ENCODE data around the gene PHF20.
"Not testable (repeated sequence)": the region's sequence is repeated elsewhere in the genome, so short reads cannot be mapped to it uniquely, and the experiment has no call there.

PHF20 gene

DNA sequence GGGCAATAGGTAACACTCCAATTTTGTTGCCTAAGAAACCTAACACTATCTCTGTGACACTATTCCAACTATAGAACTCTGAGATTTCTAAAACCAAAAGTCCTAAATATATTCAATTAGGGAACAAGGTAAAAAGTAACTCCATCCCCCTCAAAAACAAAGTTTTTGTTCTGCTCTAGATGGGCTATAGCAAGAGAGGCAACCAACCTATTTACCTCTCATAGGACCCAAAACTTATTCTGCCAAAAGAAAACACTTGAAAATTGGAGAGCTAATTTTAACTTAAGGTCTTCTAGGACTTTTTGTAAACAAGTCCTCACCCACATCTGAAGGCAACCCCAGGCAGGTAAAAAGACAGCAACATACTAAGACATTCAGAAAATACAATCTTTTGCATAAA is 37.4 kb upstream of the PHF20 start:
- ATAC-seq (replicated peaks) (no peak), DNase-seq (no peak)
- Mint-ChIP-seq H3K27me3 (no peaks in the 10 kb centered on the region), H3K27ac (peak overlapping the region; percentile 57), H3K4me3 (peak overlapping the region; percentile 36 to 64), H3K36me3 (peaks cover 36 to 48% of the 10 kb centered on the region in 2 donors), H3K9me3 (no peaks in the 10 kb centered on the region), H3K4me1 (peaks cover 14 to 55% of the 10 kb centered on the region in 2 donors)

DNA sequence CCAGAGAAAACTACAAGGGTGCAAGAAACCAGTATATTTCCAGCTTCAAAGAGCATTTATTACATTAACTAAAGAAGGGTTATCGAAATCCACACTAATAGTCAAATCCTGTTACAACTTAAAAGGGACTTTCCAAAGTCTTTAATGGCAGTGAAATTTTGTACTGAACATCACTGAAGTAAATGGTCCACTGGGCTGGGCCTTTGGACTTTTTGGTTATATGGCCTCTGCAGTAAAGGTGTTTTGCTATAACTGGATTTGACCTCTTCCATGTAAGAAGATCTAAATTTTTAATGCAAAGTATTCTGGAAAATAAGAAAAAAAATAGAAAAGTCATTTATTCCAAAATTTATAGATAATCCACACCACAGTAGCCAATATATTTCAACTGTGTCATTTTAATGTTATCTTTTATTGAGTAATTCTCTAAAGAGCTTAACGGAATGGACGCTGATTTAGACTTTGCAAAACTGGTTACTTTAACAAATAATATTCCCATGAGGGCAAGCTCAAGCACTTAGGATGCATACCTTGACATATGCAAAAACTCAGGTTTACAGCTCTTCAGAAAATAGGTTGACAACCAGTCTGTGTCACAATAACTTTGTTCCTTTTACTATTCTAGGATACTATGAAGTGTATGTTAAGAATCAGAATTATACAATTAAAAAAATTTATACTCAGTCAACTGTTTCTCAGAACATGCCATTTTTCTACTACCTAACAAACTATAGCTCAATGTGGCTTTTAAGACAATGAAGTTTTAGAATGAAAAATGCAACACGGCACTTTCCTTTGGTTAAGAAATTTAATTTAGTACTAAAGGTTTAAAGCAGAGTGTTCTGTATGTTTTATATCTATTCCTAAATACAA is 36.8 kb upstream of the PHF20 start:
- H3K36me3 Mint-ChIP-seq, result peaks cover 36 to 50% of the 10 kb centered on the region in 2 donors
- peaks cover 15 to 59% of the 10 kb centered on the region in 2 donors for H3K4me1 Mint-ChIP-seq
- H3K27ac Mint-ChIP-seq, result no peak overlapping the region
- DNase-seq (no peak), ATAC-seq (replicated peaks) (no peak)
- H3K9me3 Mint-ChIP-seq, result no peaks in the 10 kb centered on the region
- H3K4me3 Mint-ChIP-seq, result peak overlapping the region; percentile 36 to 64
- no peaks in the 10 kb centered on the region for H3K27me3 Mint-ChIP-seq

DNA sequence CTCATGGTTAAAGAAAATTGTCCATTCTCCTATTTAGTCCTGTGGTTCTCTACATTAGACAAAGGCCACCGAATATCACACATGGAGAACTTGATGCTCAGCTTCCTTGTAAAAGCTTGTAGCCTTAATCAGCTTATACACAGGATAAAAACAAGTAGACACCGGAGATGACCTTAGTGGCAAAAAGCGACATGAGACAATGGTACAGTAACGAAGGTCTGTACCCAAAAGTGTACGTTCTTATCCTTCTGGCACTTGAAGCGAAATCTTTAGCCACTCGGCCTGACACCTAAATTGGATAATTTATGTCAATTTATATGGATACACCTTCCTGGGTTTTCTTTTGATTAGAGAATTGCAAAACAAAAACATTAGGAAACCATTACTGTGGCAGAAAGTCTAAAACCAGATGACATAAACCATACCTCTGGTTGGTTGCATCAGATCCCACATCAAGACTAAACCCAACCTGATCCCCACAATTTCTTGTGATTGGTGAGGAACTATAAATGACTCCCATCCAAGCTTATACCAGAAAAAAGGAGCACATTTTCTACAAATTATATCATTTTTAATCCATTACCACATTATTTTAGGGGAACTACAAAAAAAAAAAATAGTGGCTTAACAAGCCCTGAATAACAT is 35.9 kb upstream of the PHF20 start:
- Mint-ChIP-seq H3K4me1 (peaks cover 14 to 64% of the 10 kb centered on the region in 2 donors), H3K36me3 (peaks cover 41 to 54% of the 10 kb centered on the region in 2 donors), H3K9me3 (no peaks in the 10 kb centered on the region), H3K4me3 (peak overlapping the region; percentile 16 to 21), H3K27me3 (no peaks in the 10 kb centered on the region), H3K27ac (peak overlapping the region; percentile 65)
- ATAC-seq (replicated peaks) (no peak), DNase-seq (no peak)

DNA sequence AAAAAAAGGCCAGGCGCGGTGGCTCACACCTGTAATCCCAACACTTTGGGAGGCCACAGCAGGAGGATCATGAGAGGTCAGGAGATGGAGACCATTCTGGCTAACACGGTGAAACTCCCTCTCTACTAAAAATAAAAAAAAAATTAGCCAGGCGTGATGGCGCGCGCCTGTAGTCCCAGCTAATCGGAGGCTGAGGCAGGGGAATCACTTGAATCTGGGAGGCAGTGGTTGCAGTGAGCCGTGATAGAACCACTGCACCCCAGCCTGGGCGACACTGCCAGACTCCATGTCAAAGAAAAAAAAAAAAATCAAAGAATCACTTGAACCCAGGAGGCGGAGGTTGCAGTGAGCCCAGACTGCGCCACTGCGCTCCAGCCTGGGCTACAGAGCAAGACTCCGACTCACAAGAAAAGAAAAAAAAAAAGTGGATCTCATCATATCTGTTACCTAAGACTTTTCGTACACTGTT is 33.9 kb upstream of the PHF20 start:
- Mint-ChIP-seq H3K4me3 (peak overlapping the region; percentile 35 to 44), H3K4me1 (peaks cover 15 to 57% of the 10 kb centered on the region in 2 donors), H3K36me3 (peaks cover 50 to 64% of the 10 kb centered on the region in 2 donors), H3K27ac (peak overlapping the region; percentile 75), H3K9me3 (no peaks in the 10 kb centered on the region), H3K27me3 (no peaks in the 10 kb centered on the region)
- ATAC-seq (replicated peaks) (no peak), DNase-seq (no peak)

DNA sequence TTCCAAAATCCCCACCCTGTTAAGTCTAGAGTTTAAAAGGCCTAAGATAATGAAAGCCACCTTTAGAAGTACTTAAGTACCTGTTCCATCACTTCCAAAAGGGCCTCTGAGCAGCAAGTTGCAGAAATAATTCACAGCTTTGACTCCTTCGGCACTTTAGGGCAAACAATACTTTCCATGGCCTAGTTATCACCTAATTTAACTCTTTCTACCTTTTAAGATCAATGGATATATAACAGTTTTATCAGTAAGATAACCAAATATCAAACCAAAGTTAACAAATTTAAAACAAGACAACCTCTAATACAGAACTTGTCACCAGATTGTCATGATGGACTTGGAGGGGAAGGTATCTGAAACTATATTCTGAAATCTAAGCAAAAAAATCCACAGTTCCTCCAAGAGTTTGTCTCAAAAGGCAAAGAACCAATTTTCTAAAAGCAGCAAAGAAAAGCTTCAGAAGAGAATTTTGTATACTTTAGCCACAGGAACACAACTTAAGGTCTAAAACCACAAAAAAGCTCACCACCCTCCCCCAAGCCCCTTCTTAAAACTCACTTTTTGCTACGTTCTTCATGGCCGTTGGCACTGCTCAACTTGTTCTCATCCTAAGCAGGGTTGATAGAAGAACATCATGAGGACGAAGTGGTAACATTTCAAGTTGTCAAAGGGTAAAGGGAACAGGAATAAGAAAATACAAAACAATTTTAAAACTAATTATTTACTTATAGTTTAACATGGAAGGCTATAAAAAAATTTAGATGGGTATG is 33.2 kb upstream of the PHF20 start:
- Mint-ChIP-seq H3K9me3 (no peaks in the 10 kb centered on the region), H3K27me3 (no peaks in the 10 kb centered on the region), H3K36me3 (peaks cover 43 to 57% of the 10 kb centered on the region in 2 donors), H3K4me1 (peaks cover 18 to 57% of the 10 kb centered on the region in 2 donors), H3K4me3 (peak overlapping the region; percentile 35 to 44), H3K27ac (peak overlapping the region; percentile 75)
- ATAC-seq (replicated peaks) (no peak), DNase-seq (no peak)

DNA sequence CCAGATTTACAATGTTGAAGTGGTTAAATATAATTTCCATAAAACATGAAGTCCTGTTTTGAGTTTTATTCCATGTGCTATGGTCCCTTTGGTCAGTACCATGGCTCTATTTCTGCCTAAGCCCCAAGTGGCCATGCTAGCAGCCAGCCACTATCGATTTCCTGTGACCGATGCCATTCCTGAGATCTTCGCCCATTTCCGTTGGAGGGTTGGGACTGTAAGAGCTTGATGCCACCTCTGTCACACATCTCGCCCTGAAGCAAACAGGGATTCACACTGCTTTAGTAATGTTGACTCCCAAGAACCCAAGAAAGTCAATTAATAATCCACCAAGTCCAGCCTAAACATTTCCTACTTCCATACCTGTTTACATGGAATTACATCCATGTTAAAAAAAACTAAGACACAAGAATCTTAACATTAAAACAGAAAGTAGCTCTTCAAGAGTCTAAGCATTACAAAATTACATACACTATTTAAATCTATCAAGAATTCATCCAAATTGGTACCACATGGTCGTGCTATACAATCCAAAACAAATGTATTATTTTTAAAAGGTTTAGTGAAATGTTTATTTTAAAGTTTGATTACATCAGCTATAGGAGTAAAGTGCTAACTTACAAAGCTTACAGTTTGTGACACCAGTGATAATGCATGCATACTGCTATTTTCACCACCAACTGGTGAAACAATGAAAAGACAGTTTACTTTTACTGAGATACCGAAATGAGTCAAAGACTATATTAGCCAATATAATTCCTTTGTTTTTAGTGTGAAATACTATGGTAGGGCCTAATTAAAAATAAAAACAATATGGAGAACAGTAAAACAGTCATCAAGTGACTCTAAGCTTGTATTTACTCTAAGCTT is 32.3 kb upstream of the PHF20 start:
- H3K27ac Mint-ChIP-seq, result peak overlapping the region; percentile 21
- DNase-seq (no peak), ATAC-seq (replicated peaks) (no peak)
- H3K4me3 Mint-ChIP-seq, result peak overlapping the region; percentile 88 to 96
- no peaks in the 10 kb centered on the region for H3K27me3 Mint-ChIP-seq
- H3K9me3 Mint-ChIP-seq, result no peaks in the 10 kb centered on the region
- peaks cover 35 to 49% of the 10 kb centered on the region in 2 donors for H3K36me3 Mint-ChIP-seq
- peaks cover 14 to 57% of the 10 kb centered on the region in 2 donors for H3K4me1 Mint-ChIP-seq

DNA sequence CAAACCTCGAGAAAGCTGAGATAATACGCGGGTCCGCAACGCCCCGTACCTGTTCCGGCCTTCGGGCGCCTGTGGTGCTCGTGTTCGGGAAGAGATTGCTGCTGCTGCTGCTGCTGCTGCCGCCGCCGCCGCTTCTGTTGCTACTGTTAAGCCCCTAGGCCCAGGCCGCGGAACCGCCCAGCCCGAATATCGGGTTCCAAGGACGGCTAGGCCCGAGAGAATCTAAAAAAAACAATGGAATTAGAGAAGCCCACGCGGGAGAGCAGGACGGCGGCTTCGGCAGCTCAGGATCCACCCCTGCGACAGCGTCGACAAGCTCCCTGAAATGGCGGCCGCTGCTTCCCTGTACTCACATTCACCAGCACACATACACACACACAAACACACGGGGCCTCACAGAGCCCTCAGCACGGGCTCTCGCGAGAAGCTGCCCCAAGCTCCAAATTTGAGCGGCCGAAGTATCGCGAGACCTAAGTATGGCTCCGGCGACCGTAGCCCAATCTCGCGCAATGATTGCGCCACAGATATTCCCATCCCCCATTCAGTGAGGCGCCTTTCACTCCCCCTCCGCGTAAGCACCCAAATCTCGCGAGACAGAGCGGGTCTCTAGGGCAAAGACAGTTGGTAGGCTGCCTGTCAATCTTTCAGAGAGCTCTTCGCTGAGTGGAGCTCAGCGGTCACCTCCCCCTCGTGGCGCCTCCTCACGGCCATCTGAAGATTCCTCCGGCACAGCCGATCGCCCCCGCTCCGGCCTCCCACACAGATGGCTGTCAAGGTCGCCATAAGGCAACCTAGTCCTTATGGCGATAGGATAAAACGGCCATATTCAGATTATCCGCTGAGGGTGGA is 29.7 kb upstream of the PHF20 start, which contains the start of gene RBM39:
Gene RBM39, minus strand, starts transcription at position 369 of the 849 bp plus-strand sequence. CDS start 1,386 bp downstream, outside the sequence.
- Mint-ChIP-seq H3K27ac (peak within 1 kb of the TSS; percentile 99), H3K4me1 (peaks cover 13 to 45% of the 10 kb centered on the region in 2 donors)

DNA sequence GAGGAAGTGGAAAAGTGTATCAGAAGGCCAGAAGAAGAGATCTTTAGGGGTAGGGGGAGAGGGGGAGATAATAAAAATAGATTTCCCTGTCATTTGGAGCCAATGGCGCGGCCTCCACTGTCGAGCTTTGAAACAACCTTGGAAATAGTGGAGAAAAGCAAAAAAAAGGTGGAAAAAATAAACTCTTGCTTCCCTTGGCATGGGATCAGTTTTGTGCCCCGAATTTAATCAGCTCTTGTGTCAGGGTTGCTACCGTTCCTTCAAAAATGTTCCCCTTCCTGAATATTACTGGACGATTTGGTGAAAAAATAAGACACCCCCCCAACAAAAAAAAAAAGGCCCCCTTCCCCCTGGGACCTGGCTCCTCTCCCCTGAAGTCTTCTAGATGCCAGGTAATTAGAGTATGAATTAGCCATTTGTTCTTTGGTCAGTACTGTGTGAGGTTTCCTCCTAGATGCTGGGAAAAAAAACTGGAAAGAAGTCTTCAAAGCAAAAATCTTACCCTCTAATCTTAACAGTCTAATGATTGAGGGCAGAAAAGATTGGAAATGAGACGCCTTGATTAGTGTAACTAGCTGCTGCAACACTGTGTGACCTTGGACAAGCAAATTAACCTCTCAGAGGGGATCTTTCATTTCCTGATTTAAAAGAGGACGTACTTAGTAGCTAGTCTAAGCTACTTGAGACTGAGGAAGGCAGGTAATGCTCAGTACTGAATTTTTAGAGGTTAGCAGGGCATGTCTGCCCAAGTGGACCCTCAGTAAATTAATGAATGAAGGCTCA is 28.9 kb upstream of the PHF20 start:
- Mint-ChIP-seq H3K4me1 (peaks cover 13 to 40% of the 10 kb centered on the region in 2 donors), H3K4me3 (peak overlapping the region; percentile 88 to 96), H3K36me3 (peaks cover 31 to 38% of the 10 kb centered on the region in 2 donors), H3K27ac (peak overlapping the region; percentile 99), H3K27me3 (no peaks in the 10 kb centered on the region), H3K9me3 (no peaks in the 10 kb centered on the region)
- peak; percentile 8 for DNase-seq
- ATAC-seq (replicated peaks), result peak; percentile 37 to 45

More for the DNA sequence above, 29.7 kb upstream of the PHF20 start, which contains the start of gene RBM39:
- H3K4me3 Mint-ChIP-seq, result peak within 1 kb of the TSS; percentile 88 to 96
- ATAC-seq (replicated peaks) (peak; percentile 85 to 87), DNase-seq (peak; percentile 99)
- H3K36me3 Mint-ChIP-seq, result peaks cover 32 to 44% of the 10 kb centered on the region in 2 donors
- H3K27me3 Mint-ChIP-seq, result no peaks in the 10 kb centered on the region
- no peaks in the 10 kb centered on the region for H3K9me3 Mint-ChIP-seq

DNA sequence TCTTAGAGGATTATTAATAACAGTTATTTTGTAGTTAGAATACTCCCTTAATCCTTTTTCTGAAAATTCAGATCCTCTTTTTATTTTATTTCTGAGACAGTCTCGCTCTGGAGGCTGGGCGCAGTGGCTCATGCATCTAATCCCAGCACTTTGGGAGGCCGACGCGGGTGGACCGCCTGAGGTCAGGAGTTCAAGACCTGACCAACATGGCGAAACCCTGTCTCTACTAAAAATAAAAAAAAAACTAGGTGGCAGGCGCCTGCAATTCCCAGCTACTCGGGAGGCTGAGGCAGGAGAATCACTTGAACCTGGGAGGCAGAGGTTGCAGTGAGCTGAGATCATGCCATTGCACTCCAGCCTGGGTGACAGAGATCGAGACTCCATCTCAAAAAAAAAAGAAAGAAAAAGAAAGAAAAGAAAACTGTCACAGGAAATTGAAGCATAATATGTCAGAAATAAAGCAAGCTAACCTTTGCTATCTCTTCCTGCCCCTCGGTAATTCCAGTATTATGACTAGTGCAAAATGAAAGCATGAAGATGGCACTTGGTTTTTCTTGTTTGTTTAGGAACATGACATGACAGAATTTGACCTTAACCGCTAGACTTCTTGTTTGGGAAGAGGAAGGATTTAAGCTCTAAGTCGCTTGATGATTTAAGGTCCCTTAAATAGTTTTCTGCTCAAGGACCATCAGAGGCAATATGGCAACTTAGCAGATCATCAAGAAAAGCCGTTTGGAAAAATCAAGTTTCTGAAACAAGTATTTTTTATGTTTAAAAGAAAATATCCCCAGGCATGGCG is 27.9 kb upstream of the PHF20 start:
- no peaks in the 10 kb centered on the region for H3K27me3 Mint-ChIP-seq
- peaks cover 24 to 29% of the 10 kb centered on the region in 2 donors for H3K36me3 Mint-ChIP-seq
- peaks cover 11 to 32% of the 10 kb centered on the region in 2 donors for H3K4me1 Mint-ChIP-seq
- H3K27ac Mint-ChIP-seq, result peak overlapping the region; percentile 99
- peak overlapping the region; percentile 88 to 96 for H3K4me3 Mint-ChIP-seq
- no peaks in the 10 kb centered on the region for H3K9me3 Mint-ChIP-seq
- ATAC-seq (replicated peaks) (no peak), DNase-seq (no peak)

DNA sequence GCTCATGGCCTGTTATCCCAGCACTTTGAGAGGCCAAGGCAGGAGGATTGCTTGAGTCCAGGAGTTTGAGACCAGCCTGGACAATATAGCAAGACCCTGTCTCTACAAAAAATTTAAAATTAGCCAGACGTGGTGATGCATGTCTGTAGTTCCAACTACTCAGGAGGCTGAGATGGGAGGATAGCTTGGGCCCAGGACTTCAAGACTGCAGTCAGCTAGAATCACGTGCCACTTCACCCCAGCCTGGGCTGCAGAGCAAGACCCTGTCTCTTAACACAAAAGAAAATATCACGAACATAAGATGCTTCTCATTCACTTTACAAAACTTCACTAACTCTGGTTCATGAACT is 27.3 kb upstream of the PHF20 start:
- not testable (repeated sequence) for DNase-seq; ATAC-seq (replicated peaks); H3K27me3 Mint-ChIP-seq; H3K9me3 Mint-ChIP-seq
- Mint-ChIP-seq H3K36me3 (peaks cover 21 to 26% of the 10 kb centered on the region in 2 donors), H3K4me3 (peak overlapping the region; percentile 88 to 96), H3K4me1 (peaks cover 8 to 27% of the 10 kb centered on the region in 2 donors), H3K27ac (peak overlapping the region; percentile 99)

DNA sequence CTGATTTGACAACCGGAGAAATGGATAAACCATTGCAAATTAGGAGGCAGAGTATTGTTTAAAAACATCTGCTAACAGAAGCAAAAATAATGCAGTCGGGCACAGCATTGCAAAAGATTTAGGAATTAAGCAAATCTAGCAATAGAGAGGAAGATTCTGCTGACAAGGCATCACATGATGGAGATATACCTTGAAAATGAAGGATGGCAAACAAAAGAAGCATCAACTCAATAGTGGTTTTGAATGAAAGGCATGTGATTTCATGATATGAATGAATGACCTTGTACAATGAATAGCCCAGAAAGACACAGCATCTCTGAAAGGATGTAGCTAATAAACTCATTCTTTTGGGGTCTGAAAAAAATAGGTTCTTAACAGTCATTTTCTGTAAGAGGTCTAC is 21.2 kb upstream of the PHF20 start:
- H3K27me3 Mint-ChIP-seq, result no peaks in the 10 kb centered on the region
- DNase-seq, result no peak
- no peaks in the 10 kb centered on the region for H3K9me3 Mint-ChIP-seq
- H3K4me1 Mint-ChIP-seq, result no peaks in the 10 kb centered on the region
- H3K4me3 Mint-ChIP-seq, result no peak overlapping the region
- H3K27ac Mint-ChIP-seq, result no peak overlapping the region
- H3K36me3 Mint-ChIP-seq, result no peaks in the 10 kb centered on the region
- no peak for ATAC-seq (replicated peaks)
